Astrocyte (in vitro differentiated cells and primary cell): ENCODE results near the gene SV2A. TPM values are rescaled to one million over a fixed set of nuclear protein-coding genes. Genes with fewer than 3 reads are reported as not detected.

Experiments used
- DNase-seq: peaks from one replicate; pipeline ENCODE4 v3.0.0-alpha.2; 2010; ENCODE audit warnings: low read depth
- FAIRE-seq: peaks from 2 replicates; lab custom pipeline; 2011; peaks lifted over from hg19 to GRCh38; lab: Jason Lieb, UNC
- H2AFZ ChIP-seq: 2 replicates; pipeline ENCODE4 v1.6.0; 2012; ENCODE audit warnings: low read depth, low read length, inconsistent platforms
- H3K27ac ChIP-seq: 2 replicates; pipeline ENCODE4 v1.5.1; 2011; ENCODE audit warnings: low read depth, low read length, inconsistent platforms
- H3K27me3 ChIP-seq: 2 replicates; pipeline ENCODE4 v1.6.0; 2011; ENCODE audit warnings: low read length, inconsistent platforms; ENCODE audit not compliant: insufficient read depth
- H3K36me3 ChIP-seq: 2 replicates; pipeline ENCODE4 v1.5.1; 2011; ENCODE audit warnings: low read length, inconsistent platforms; ENCODE audit not compliant: insufficient read depth
- H3K4me1 ChIP-seq: 2 replicates; pipeline ENCODE4 v1.5.1; 2011; ENCODE audit warnings: low read length, inconsistent platforms; ENCODE audit not compliant: insufficient read depth
- H3K4me2 ChIP-seq: 2 replicates; pipeline ENCODE4 v1.6.0; 2012; ENCODE audit warnings: low read length, inconsistent platforms
- H3K4me3 ChIP-seq: 2 replicates; pipeline ENCODE4 v1.5.1; 2011; ENCODE audit warnings: low read depth, mild to moderate bottlenecking, low read length, inconsistent platforms; ENCODE audit not compliant: insufficient read depth
- H3K79me2 ChIP-seq: 2 replicates; pipeline ENCODE4 v1.6.0; 2012; ENCODE audit warnings: mild to moderate bottlenecking, low read length, inconsistent platforms; ENCODE audit not compliant: insufficient read depth
- H3K9ac ChIP-seq: 2 replicates; pipeline ENCODE4 v1.6.0; 2012; ENCODE audit warnings: mild to moderate bottlenecking, low read length, inconsistent platforms
- H3K9me3 ChIP-seq: 2 replicates; pipeline ENCODE4 v1.5.1; 2012; ENCODE audit warnings: low read depth, mild to moderate bottlenecking, low read length, inconsistent platforms; ENCODE audit not compliant: insufficient read depth
- H4K20me1 ChIP-seq: 2 replicates; pipeline ENCODE4 v1.6.0; 2012; ENCODE audit warnings: low read length, inconsistent platforms; ENCODE audit not compliant: insufficient read depth
- H3K27ac Mint-ChIP-seq: one replicate; pipeline ENCODE4 v1.8.0; 2021; ENCODE audit warnings: mild to moderate bottlenecking, mixed read lengths; ENCODE audit not compliant: unreplicated experiment
- H3K27me3 Mint-ChIP-seq: one replicate; pipeline ENCODE4 v1.8.0; 2021; ENCODE audit warnings: low read depth, mixed read lengths; ENCODE audit not compliant: unreplicated experiment
- H3K36me3 Mint-ChIP-seq: one replicate; pipeline ENCODE4 v1.8.0; 2021; ENCODE audit warnings: low read depth, mixed read lengths; ENCODE audit not compliant: unreplicated experiment
- H3K4me1 Mint-ChIP-seq: one replicate; pipeline ENCODE4 v1.8.0; 2021; ENCODE audit warnings: low read depth, mixed read lengths; ENCODE audit not compliant: unreplicated experiment
- H3K4me3 Mint-ChIP-seq: one replicate; pipeline ENCODE4 v1.8.0; 2021; ENCODE audit warnings: mild to moderate bottlenecking, moderate library complexity, mixed read lengths; ENCODE audit not compliant: unreplicated experiment
- H3K9me3 Mint-ChIP-seq: one replicate; pipeline ENCODE4 v1.8.0; 2021; ENCODE audit warnings: mild to moderate bottlenecking, mixed read lengths; ENCODE audit not compliant: unreplicated experiment
- CTCF ChIP-seq: IDR thresholded peaks from 2 replicates; pipeline ENCODE4 v1.5.1; 2011; ENCODE audit warnings: low read depth, mild to moderate bottlenecking, inconsistent platforms, low read length, moderate library complexity; ENCODE audit not compliant: insufficient read depth
- EZH2 ChIP-seq: IDR thresholded peaks from 2 replicates; pipeline ENCODE4 v1.6.1; 2012; ENCODE audit warnings: mild to moderate bottlenecking, low read length, inconsistent platforms; ENCODE audit not compliant: insufficient read depth
- total RNA-seq: library from RNA; stranded (reverse); gene quantifications from 2 replicates; pipeline ENCODE4 v1.2.1, GENCODE V29; 2021

SV2A gene
- total RNA-seq, 1 donor from 2014 or later: 6.8 TPM

- no peak overlapping the region for H3K4me3 ChIP-seq
- peaks cover 29% of the 10 kb centered on the region for H3K36me3 ChIP-seq
- Mint-ChIP-seq H3K36me3 (peaks cover 37% of the 10 kb centered on the region), H3K9me3 (no peaks in the 10 kb centered on the region), H3K4me1 (no peaks in the 10 kb centered on the region), H3K27ac (no peak overlapping the region), H3K27me3 (no peaks in the 10 kb centered on the region), H3K4me3 (no peak overlapping the region)
- no peaks in the 10 kb centered on the region for H3K79me2 ChIP-seq
- H3K27me3 ChIP-seq: no peaks in the 10 kb centered on the region
- no peak overlapping the region for H3K27ac ChIP-seq
- FAIRE-seq (no peak), DNase-seq (no peak)
- no peak for TF ChIP-seq EZH2
- TF ChIP-seq CTCF: no peak
- H2AFZ ChIP-seq: no peak overlapping the region
- no peak overlapping the region for H3K9ac ChIP-seq
- no peak overlapping the region for H3K4me2 ChIP-seq
- H3K4me1 ChIP-seq: no peaks in the 10 kb centered on the region
- H3K9me3 ChIP-seq: no peaks in the 10 kb centered on the region
- no peaks in the 10 kb centered on the region for H4K20me1 ChIP-seq
Observed at GRCh38 chr1:149949911-149950310, 32.3 kb upstream of the SV2A start.

- Mint-ChIP-seq H3K27me3 (no peaks in the 10 kb centered on the region), H3K27ac (no peak overlapping the region), H3K9me3 (no peaks in the 10 kb centered on the region), H3K4me1 (peaks cover 8% of the 10 kb centered on the region), H3K36me3 (peaks cover 31% of the 10 kb centered on the region), H3K4me3 (no peak overlapping the region)
- Histone ChIP-seq H4K20me1 (no peaks in the 10 kb centered on the region), H3K79me2 (no peaks in the 10 kb centered on the region), H3K36me3 (peaks cover 39% of the 10 kb centered on the region), H3K9me3 (no peaks in the 10 kb centered on the region), H3K27me3 (no peaks in the 10 kb centered on the region), H3K4me2 (no peak overlapping the region), H3K4me3 (no peak overlapping the region), H3K27ac (no peak overlapping the region), H2AFZ (no peak overlapping the region), H3K9ac (no peak overlapping the region), H3K4me1 (no peaks in the 10 kb centered on the region)
- FAIRE-seq (no peak), DNase-seq (no peak)
- TF ChIP-seq EZH2: no peak
- TF ChIP-seq CTCF: no peak
Observed at GRCh38 chr1:149945206-149945605, 27.6 kb upstream of the SV2A start.

- Histone ChIP-seq H3K9me3 (no peaks in the 10 kb centered on the region), H3K9ac (no peak overlapping the region), H3K27ac (no peak overlapping the region), H3K4me1 (peaks cover 13% of the 10 kb centered on the region), H2AFZ (no peak overlapping the region), H3K36me3 (peaks cover 25% of the 10 kb centered on the region), H3K4me3 (no peak overlapping the region), H3K79me2 (no peaks in the 10 kb centered on the region), H3K27me3 (no peaks in the 10 kb centered on the region), H3K4me2 (no peak overlapping the region), H4K20me1 (no peaks in the 10 kb centered on the region)
- H3K36me3 Mint-ChIP-seq: peaks cover 21% of the 10 kb centered on the region
- peaks cover 22% of the 10 kb centered on the region for H3K4me1 Mint-ChIP-seq
- no peak for DNase-seq
- H3K27ac Mint-ChIP-seq: peak overlapping the region; percentile 15
- no peaks in the 10 kb centered on the region for H3K27me3 Mint-ChIP-seq
- FAIRE-seq: no peak
- TF ChIP-seq CTCF: no peak
- TF ChIP-seq EZH2: no peak
- H3K9me3 Mint-ChIP-seq: no peaks in the 10 kb centered on the region
- no peak overlapping the region for H3K4me3 Mint-ChIP-seq
Observed at GRCh38 chr1:149942885-149943284, 25.2 kb upstream of the SV2A start.
